Measurements from ENCODE around the gene ZNF221. TPM values are rescaled to one million over a fixed set of nuclear protein-coding genes. Genes with fewer than 3 reads are reported as not detected.

ZNF221 gene
- total and polyA plus RNA-seq, 10 of the 15 experiments (the other 5 are each of a cell fraction or from before 2014, with no cell fraction given), result 0.15 to 1.7 (median 0.45) TPM; not detected in 1

DNA sequence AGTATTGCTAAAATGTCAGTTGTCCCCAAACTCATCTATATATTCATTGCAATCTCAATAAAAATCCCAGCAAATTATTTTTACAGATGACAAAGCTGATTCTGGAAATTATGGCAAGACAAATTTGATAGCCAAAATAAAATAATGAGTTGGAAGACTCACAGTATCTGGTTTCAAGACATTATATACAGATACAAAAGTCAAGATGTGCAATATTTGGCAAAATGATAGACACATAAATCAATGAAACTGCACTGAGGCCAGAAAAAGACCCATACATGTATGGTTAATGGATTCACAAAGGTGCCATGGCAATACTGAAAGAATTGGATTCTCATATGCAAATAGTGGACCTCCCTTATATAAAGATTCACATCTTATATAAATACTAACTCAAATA lies 40.1 kb upstream of the ZNF221 start (continued):
- TF ChIP-seq, protein P1, sequence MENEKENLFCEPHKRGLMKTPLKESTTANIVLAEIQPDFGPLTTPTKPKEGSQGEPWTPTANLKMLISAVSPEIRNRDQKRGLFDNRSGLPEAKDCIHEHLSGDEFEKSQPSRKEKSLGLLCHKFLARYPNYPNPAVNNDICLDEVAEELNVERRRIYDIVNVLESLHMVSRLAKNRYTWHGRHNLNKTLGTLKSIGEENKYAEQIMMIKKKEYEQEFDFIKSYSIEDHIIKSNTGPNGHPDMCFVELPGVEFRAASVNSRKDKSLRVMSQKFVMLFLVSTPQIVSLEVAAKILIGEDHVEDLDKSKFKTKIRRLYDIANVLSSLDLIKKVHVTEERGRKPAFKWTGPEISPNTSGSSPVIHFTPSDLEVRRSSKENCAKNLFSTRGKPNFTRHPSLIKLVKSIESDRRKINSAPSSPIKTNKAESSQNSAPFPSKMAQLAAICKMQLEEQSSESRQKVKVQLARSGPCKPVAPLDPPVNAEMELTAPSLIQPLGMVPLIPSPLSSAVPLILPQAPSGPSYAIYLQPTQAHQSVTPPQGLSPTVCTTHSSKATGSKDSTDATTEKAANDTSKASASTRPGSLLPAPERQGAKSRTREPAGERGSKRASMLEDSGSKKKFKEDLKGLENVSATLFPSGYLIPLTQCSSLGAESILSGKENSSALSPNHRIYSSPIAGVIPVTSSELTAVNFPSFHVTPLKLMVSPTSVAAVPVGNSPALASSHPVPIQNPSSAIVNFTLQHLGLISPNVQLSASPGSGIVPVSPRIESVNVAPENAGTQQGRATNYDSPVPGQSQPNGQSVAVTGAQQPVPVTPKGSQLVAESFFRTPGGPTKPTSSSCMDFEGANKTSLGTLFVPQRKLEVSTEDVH (IDR thresholded peaks at IDR 0.05; ENCODE audit: low read depth, partially characterized antibody), result no peak
- TF ChIP-seq HDAC6 (IDR thresholded peaks at IDR 0.05; ENCODE audit: unreplicated experiment) (no peak), RAD51 (IDR thresholded peaks at IDR 0.05) (no peak), SMARCA5 (IDR thresholded peaks at IDR 0.05) (no peak), KLF5 (IDR thresholded peaks at IDR 0.05; ENCODE audit: partially characterized antibody) (no peak), SREBF1 (IDR thresholded peaks at IDR 0.05; ENCODE audit: low read length) (no peak)

GRCh38 chr19:43913383-43913782 lies 37.6 kb upstream of the ZNF221 start:
- Histone ChIP-seq H3K4me1 (ENCODE audit: control insufficient read depth, insufficient read depth, low read length) (no peaks in the 10 kb centered on the region), H3K27me3 (replicated peaks in 1 of 2; ENCODE audit: control insufficient read depth in 2 of 2, insufficient read depth in 2 of 2, low read length in 1 of 2) (no peaks in the 10 kb centered on the region), H3K79me2 (ENCODE audit: control insufficient read depth, insufficient read depth, low read length) (no peaks in the 10 kb centered on the region), H3K36me3 (ENCODE audit: control insufficient read depth in 2 of 2, insufficient read depth in 2 of 2, low read length in 1 of 2) (peaks cover 11 to 18% of the 10 kb centered on the region in 2 experiments), H3K4me2 (ENCODE audit: control insufficient read depth, insufficient read depth) (no peak overlapping the region), H3K9ac (ENCODE audit: control insufficient read depth, insufficient read depth, low read length) (no peak overlapping the region), H3K27ac (ENCODE audit: control insufficient read depth, insufficient read depth) (no peak overlapping the region), H3K9me3 (replicated peaks; ENCODE audit: control insufficient read depth, insufficient read depth, low read length) (peaks cover 29% of the 10 kb centered on the region), H3K4me3 (no peak overlapping the region), H2AFZ (ENCODE audit: control insufficient read depth, low read depth, low read length) (no peak overlapping the region), H4K20me1 (ENCODE audit: control insufficient read depth, insufficient read depth) (no peaks in the 10 kb centered on the region)
- DNase-seq (ENCODE audit: low read depth, low spot score), result no peak
- in situ Hi-C loops (cut with MboI), result no loop called here
- ChIA-PET CTCF (no interaction called here), POLR2A (no interaction called here), RAD21 (ENCODE audit: unreplicated experiment) (no interaction called here), SMC1A (ENCODE audit: uncharacterized antibody, unreplicated experiment) (no interaction called here)
- ATAC-seq, result no peak
- 97% methylated on average over 7 of the region's 7 CpGs for whole genome bisulfite sequencing (ENCODE audit: insufficient coverage, insufficient replicate concordance, low lambda C conversion rate, missing lambda C conversion rate)
- FAIRE-seq, result no peak
- BruUV-seq (replicated peaks), result no TSS peak
- intact Hi-C loops (cut with micrococcal nuclease; ENCODE audit: unreplicated experiment), result no loop called here
- TF ChIP-seq, protein P2, sequence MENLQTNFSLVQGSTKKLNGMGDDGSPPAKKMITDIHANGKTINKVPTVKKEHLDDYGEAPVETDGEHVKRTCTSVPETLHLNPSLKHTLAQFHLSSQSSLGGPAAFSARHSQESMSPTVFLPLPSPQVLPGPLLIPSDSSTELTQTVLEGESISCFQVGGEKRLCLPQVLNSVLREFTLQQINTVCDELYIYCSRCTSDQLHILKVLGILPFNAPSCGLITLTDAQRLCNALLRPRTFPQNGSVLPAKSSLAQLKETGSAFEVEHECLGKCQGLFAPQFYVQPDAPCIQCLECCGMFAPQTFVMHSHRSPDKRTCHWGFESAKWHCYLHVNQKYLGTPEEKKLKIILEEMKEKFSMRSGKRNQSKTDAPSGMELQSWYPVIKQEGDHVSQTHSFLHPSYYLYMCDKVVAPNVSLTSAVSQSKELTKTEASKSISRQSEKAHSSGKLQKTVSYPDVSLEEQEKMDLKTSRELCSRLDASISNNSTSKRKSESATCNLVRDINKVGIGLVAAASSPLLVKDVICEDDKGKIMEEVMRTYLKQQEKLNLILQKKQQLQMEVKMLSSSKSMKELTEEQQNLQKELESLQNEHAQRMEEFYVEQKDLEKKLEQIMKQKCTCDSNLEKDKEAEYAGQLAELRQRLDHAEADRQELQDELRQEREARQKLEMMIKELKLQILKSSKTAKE (IDR thresholded peaks at IDR 0.05; ENCODE audit: low read depth, poor library complexity, severe bottlenecking), result no peak
- TF ChIP-seq, protein P3, sequence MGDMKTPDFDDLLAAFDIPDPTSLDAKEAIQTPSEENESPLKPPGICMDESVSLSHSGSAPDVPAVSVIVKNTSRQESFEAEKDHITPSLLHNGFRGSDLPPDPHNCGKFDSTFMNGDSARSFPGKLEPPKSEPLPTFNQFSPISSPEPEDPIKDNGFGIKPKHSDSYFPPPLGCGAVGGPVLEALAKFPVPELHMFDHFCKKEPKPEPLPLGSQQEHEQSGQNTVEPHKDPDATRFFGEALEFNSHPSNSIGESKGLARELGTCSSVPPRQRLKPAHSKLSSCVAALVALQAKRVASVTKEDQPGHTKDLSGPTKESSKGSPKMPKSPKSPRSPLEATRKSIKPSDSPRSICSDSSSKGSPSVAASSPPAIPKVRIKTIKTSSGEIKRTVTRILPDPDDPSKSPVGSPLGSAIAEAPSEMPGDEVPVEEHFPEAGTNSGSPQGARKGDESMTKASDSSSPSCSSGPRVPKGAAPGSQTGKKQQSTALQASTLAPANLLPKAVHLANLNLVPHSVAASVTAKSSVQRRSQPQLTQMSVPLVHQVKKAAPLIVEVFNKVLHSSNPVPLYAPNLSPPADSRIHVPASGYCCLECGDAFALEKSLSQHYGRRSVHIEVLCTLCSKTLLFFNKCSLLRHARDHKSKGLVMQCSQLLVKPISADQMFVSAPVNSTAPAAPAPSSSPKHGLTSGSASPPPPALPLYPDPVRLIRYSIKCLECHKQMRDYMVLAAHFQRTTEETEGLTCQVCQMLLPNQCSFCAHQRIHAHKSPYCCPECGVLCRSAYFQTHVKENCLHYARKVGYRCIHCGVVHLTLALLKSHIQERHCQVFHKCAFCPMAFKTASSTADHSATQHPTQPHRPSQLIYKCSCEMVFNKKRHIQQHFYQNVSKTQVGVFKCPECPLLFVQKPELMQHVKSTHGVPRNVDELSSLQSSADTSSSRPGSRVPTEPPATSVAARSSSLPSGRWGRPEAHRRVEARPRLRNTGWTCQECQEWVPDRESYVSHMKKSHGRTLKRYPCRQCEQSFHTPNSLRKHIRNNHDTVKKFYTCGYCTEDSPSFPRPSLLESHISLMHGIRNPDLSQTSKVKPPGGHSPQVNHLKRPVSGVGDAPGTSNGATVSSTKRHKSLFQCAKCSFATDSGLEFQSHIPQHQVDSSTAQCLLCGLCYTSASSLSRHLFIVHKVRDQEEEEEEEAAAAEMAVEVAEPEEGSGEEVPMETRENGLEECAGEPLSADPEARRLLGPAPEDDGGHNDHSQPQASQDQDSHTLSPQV (IDR thresholded peaks at IDR 0.05), result no peak
- TF ChIP-seq BRCA1 (IDR thresholded peaks at IDR 0.05; ENCODE audit: low read depth, low read length), result no peak
- no peak for TF ChIP-seq MTA2 (IDR thresholded peaks at IDR 0.05; ENCODE audit: low read depth)
- no peak for TF ChIP-seq CBFB (IDR thresholded peaks at IDR 0.05; ENCODE audit: low read depth)

Measured in GM12878 (cell line).